ENCODE data around the gene PDXDC1.
"Not testable (repeated sequence)": the region's sequence is repeated elsewhere in the genome, so short reads cannot be mapped to it uniquely, and the experiment has no call there.

Gene PDXDC1

GRCh38 chr16:15140444-15141365, 165.9 kb downstream of the PDXDC1 start:
- peaks cover 16% of the 10 kb centered on the region for H3K4me1 ChIP-seq (ENCODE audit: control insufficient read depth, insufficient read depth, low read length, unreplicated experiment)
- H2AFZ ChIP-seq (ENCODE audit: low read length, unreplicated experiment); H3K27me3 ChIP-seq (ENCODE audit: insufficient read depth, low read length); H3K27ac ChIP-seq (ENCODE audit: low read depth, low read length); H3K4me3 ChIP-seq (ENCODE audit: low read depth, low read length); H3K36me3 ChIP-seq (ENCODE audit: insufficient read depth, low read length): not testable (repeated sequence)
- H3K79me2 ChIP-seq (ENCODE audit: control insufficient read depth, insufficient read depth, low read length, unreplicated experiment), result peaks cover 40% of the 10 kb centered on the region

GRCh38 chr16:15141586-15141985, 166.8 kb downstream of the PDXDC1 start:
- Histone ChIP-seq H3K27me3 (ENCODE audit: insufficient read depth, low read length) (no peaks in the 10 kb centered on the region), H3K27ac (ENCODE audit: low read depth, low read length) (no peak overlapping the region), H3K4me1 (ENCODE audit: control insufficient read depth, insufficient read depth, low read length, unreplicated experiment) (peaks cover 16% of the 10 kb centered on the region), H3K4me3 (ENCODE audit: low read depth, low read length) (no peak overlapping the region), H3K79me2 (ENCODE audit: control insufficient read depth, insufficient read depth, low read length, unreplicated experiment) (peaks cover 48% of the 10 kb centered on the region), H2AFZ (ENCODE audit: low read length, unreplicated experiment) (no peak overlapping the region), H3K36me3 (ENCODE audit: insufficient read depth, low read length) (no peaks in the 10 kb centered on the region)

GRCh38 chr16:15142107-15142890, 167.5 kb downstream of the PDXDC1 start:
- not testable (repeated sequence) for H3K36me3 ChIP-seq (ENCODE audit: insufficient read depth, low read length); H3K4me3 ChIP-seq (ENCODE audit: low read depth, low read length); H2AFZ ChIP-seq (ENCODE audit: low read length, unreplicated experiment); H3K27ac ChIP-seq (ENCODE audit: low read depth, low read length); H3K27me3 ChIP-seq (ENCODE audit: insufficient read depth, low read length)
- Histone ChIP-seq H3K79me2 (ENCODE audit: control insufficient read depth, insufficient read depth, low read length, unreplicated experiment) (peaks cover 48% of the 10 kb centered on the region), H3K4me1 (ENCODE audit: control insufficient read depth, insufficient read depth, low read length, unreplicated experiment) (peaks cover 19% of the 10 kb centered on the region)

GRCh38 chr16:15142891-15143600, 168.2 kb downstream of the PDXDC1 start:
- peaks cover 48% of the 10 kb centered on the region for H3K79me2 ChIP-seq (ENCODE audit: control insufficient read depth, insufficient read depth, low read length, unreplicated experiment)

GRCh38 chr16:15143601-15144091, 168.8 kb downstream of the PDXDC1 start:
- peak overlapping the region; percentile 14; the same call in 1 of the 2 replicates for H3K27ac ChIP-seq (ENCODE audit: low read depth, low read length)
- H3K4me3 ChIP-seq (ENCODE audit: low read depth, low read length); H2AFZ ChIP-seq (ENCODE audit: low read length, unreplicated experiment); H3K36me3 ChIP-seq (ENCODE audit: insufficient read depth, low read length); H3K27me3 ChIP-seq (ENCODE audit: insufficient read depth, low read length): not testable (repeated sequence)
- peaks cover 19% of the 10 kb centered on the region for H3K4me1 ChIP-seq (ENCODE audit: control insufficient read depth, insufficient read depth, low read length, unreplicated experiment)
- peaks cover 48% of the 10 kb centered on the region for H3K79me2 ChIP-seq (ENCODE audit: control insufficient read depth, insufficient read depth, low read length, unreplicated experiment)

More at GRCh38 chr16:15142891-15143600, 168.2 kb downstream of the PDXDC1 start:
- H3K4me3 ChIP-seq (ENCODE audit: low read depth, low read length); H3K27ac ChIP-seq (ENCODE audit: low read depth, low read length); H3K27me3 ChIP-seq (ENCODE audit: insufficient read depth, low read length); H2AFZ ChIP-seq (ENCODE audit: low read length, unreplicated experiment); H3K36me3 ChIP-seq (ENCODE audit: insufficient read depth, low read length): not testable (repeated sequence)
- peaks cover 19% of the 10 kb centered on the region for H3K4me1 ChIP-seq (ENCODE audit: control insufficient read depth, insufficient read depth, low read length, unreplicated experiment)

GRCh38 chr16:15144092-15144631, 169.3 kb downstream of the PDXDC1 start:
- Histone ChIP-seq H3K4me1 (ENCODE audit: control insufficient read depth, insufficient read depth, low read length, unreplicated experiment) (peaks cover 19% of the 10 kb centered on the region), H3K4me3 (ENCODE audit: low read depth, low read length) (peak overlapping the region; percentile 45; the same call in 1 of the 2 replicates), H3K27ac (ENCODE audit: low read depth, low read length) (peak overlapping the region; percentile 14), H3K79me2 (ENCODE audit: control insufficient read depth, insufficient read depth, low read length, unreplicated experiment) (peaks cover 48% of the 10 kb centered on the region)
- H3K27me3 ChIP-seq (ENCODE audit: insufficient read depth, low read length); H2AFZ ChIP-seq (ENCODE audit: low read length, unreplicated experiment); H3K36me3 ChIP-seq (ENCODE audit: insufficient read depth, low read length): not testable (repeated sequence)

- Histone ChIP-seq H3K4me1 (ENCODE audit: control insufficient read depth, insufficient read depth, low read length, unreplicated experiment) (peaks cover 19% of the 10 kb centered on the region), H3K4me3 (ENCODE audit: low read depth, low read length) (peak overlapping the region; percentile 45; the same call in 1 of the 2 replicates), H3K79me2 (ENCODE audit: control insufficient read depth, insufficient read depth, low read length, unreplicated experiment) (peaks cover 48% of the 10 kb centered on the region), H3K27ac (ENCODE audit: low read depth, low read length) (peak overlapping the region; percentile 14)
- H3K27me3 ChIP-seq (ENCODE audit: insufficient read depth, low read length); H2AFZ ChIP-seq (ENCODE audit: low read length, unreplicated experiment); H3K36me3 ChIP-seq (ENCODE audit: insufficient read depth, low read length): not testable (repeated sequence)
Observed at GRCh38 chr16:15144781-15145417, 170.1 kb downstream of the PDXDC1 start.

GRCh38 chr16:15145418-15146263, 170.8 kb downstream of the PDXDC1 start:
- not testable (repeated sequence) for H3K27ac ChIP-seq (ENCODE audit: low read depth, low read length); H3K27me3 ChIP-seq (ENCODE audit: insufficient read depth, low read length); H3K36me3 ChIP-seq (ENCODE audit: insufficient read depth, low read length); H2AFZ ChIP-seq (ENCODE audit: low read length, unreplicated experiment); H3K4me3 ChIP-seq (ENCODE audit: low read depth, low read length)
- H3K4me1 ChIP-seq (ENCODE audit: control insufficient read depth, insufficient read depth, low read length, unreplicated experiment), result peaks cover 19% of the 10 kb centered on the region
- H3K79me2 ChIP-seq (ENCODE audit: control insufficient read depth, insufficient read depth, low read length, unreplicated experiment), result peaks cover 44% of the 10 kb centered on the region

- Histone ChIP-seq H3K79me2 (ENCODE audit: control insufficient read depth, insufficient read depth, low read length, unreplicated experiment) (peaks cover 40% of the 10 kb centered on the region), H3K4me1 (ENCODE audit: control insufficient read depth, insufficient read depth, low read length, unreplicated experiment) (peaks cover 19% of the 10 kb centered on the region)
- H3K36me3 ChIP-seq (ENCODE audit: insufficient read depth, low read length); H2AFZ ChIP-seq (ENCODE audit: low read length, unreplicated experiment); H3K4me3 ChIP-seq (ENCODE audit: low read depth, low read length); H3K27ac ChIP-seq (ENCODE audit: low read depth, low read length); H3K27me3 ChIP-seq (ENCODE audit: insufficient read depth, low read length): not testable (repeated sequence)
Observed at GRCh38 chr16:15146264-15146662, 171.4 kb downstream of the PDXDC1 start.

All from ACC112 (cell line).